ENCODE measurements around the gene METAP2. TPM values are rescaled to one million over a fixed set of nuclear protein-coding genes. Genes with fewer than 3 reads are reported as not detected.
A peak's percentile ranks its signal among the peaks of the same experiment; 100 is the strongest.
"Not testable (repeated sequence)": the region's sequence is repeated elsewhere in the genome, so short reads cannot be mapped to it uniquely, and the experiment has no call there.

The METAP2 gene
- total RNA-seq, 1 donor, result 92.1 TPM

GRCh38 chr12:95439461-95440230 is 34.3 kb upstream of the METAP2 start:
- TF ChIP-seq CTCF (IDR thresholded peaks at IDR 0.05; ENCODE audit: insufficient read depth, low read length), result no peak
- DNase-seq (ENCODE audit: low read depth), result no peak
- no peak overlapping the region for H3K4me3 ChIP-seq (ENCODE audit: low read depth, low read length)

- TF ChIP-seq CTCF (IDR thresholded peaks at IDR 0.05; ENCODE audit: insufficient read depth, low read length), result no peak
- peak; percentile 34 for DNase-seq (ENCODE audit: low read depth)
- no peak overlapping the region for H3K4me3 ChIP-seq (ENCODE audit: low read depth, low read length)
These were observed 33.6 kb upstream of the METAP2 start for GRCh38 chr12:95440401-95440800.

GRCh38 chr12:95443459-95443858 is 30.5 kb upstream of the METAP2 start:
- no peak overlapping the region for H3K4me3 ChIP-seq (ENCODE audit: low read depth, low read length)
- DNase-seq (ENCODE audit: low read depth), result no peak
- no peak for TF ChIP-seq CTCF (IDR thresholded peaks at IDR 0.05; ENCODE audit: insufficient read depth, low read length)

- H3K4me3 ChIP-seq (ENCODE audit: low read depth, low read length); DNase-seq (ENCODE audit: low read depth): not testable (repeated sequence)
These were observed 28.9 kb upstream of the METAP2 start for GRCh38 chr12:95445099-95445498.

- DNase-seq (ENCODE audit: low read depth), result no peak
- no peak for TF ChIP-seq CTCF (IDR thresholded peaks at IDR 0.05; ENCODE audit: insufficient read depth, low read length)
These were observed 28.0 kb upstream of the METAP2 start for GRCh38 chr12:95445884-95446505.

GRCh38 chr12:95446506-95446900 is 27.4 kb upstream of the METAP2 start:
- no peak for TF ChIP-seq CTCF (IDR thresholded peaks at IDR 0.05; ENCODE audit: insufficient read depth, low read length)
- no peak overlapping the region for H3K4me3 ChIP-seq (ENCODE audit: low read depth, low read length)
- peak; percentile 39 for DNase-seq (ENCODE audit: low read depth)

More at GRCh38 chr12:95445884-95446505, 28.0 kb upstream of the METAP2 start:
- no peak overlapping the region for H3K4me3 ChIP-seq (ENCODE audit: low read depth, low read length)

- DNase-seq (ENCODE audit: low read depth); H3K4me3 ChIP-seq (ENCODE audit: low read depth, low read length): not testable (repeated sequence)
These were observed 24.3 kb upstream of the METAP2 start for GRCh38 chr12:95449656-95450055.

- not testable (repeated sequence) for DNase-seq (ENCODE audit: low read depth); H3K4me3 ChIP-seq (ENCODE audit: low read depth, low read length)
These were observed 21.5 kb upstream of the METAP2 start for GRCh38 chr12:95452501-95452900.

GRCh38 chr12:95453881-95454280 is 20.1 kb upstream of the METAP2 start:
- not testable (repeated sequence) for H3K4me3 ChIP-seq (ENCODE audit: low read depth, low read length); DNase-seq (ENCODE audit: low read depth)

GRCh38 chr12:95454780-95455215 is 19.2 kb upstream of the METAP2 start:
- not testable (repeated sequence) for H3K4me3 ChIP-seq (ENCODE audit: low read depth, low read length)
- DNase-seq (ENCODE audit: low read depth), result peak; percentile 17

- not testable (repeated sequence) for DNase-seq (ENCODE audit: low read depth); H3K4me3 ChIP-seq (ENCODE audit: low read depth, low read length)
These were observed 16.3 kb upstream of the METAP2 start for GRCh38 chr12:95457605-95458004.
